Eye (tissue), 1 donor: ENCODE results near the gene MAN2B1.
"Not testable (repeated sequence)": the region's sequence is repeated elsewhere in the genome, so short reads cannot be mapped to it uniquely, and the experiment has no call there.

Experiments
- DNase-seq: peaks from one replicate; pipeline ENCODE4 v3.0.0-alpha.2; 2015

The MAN2B1 gene

GRCh38 chr19:12656899-12657571, 9.5 kb downstream of the MAN2B1 start:
- no peak for DNase-seq

GRCh38 chr19:12655546-12655945, 11.0 kb downstream of the MAN2B1 start:
- no peak for DNase-seq

GRCh38 chr19:12652219-12652618, 14.3 kb downstream of the MAN2B1 start:
- DNase-seq = no peak

- DNase-seq = no peak
These were observed 16.6 kb downstream of the MAN2B1 start for GRCh38 chr19:12649941-12650340.

GRCh38 chr19:12648088-12648487, 18.5 kb downstream of the MAN2B1 start:
- DNase-seq = no peak

- DNase-seq = peak; percentile 76
These were observed 19.0 kb downstream of the MAN2B1 start for GRCh38 chr19:12647490-12648071.

- no peak for DNase-seq
These were observed 19.5 kb downstream of the MAN2B1 start for GRCh38 chr19:12647047-12647446.

- DNase-seq = no peak
These were observed 20.0 kb downstream of the MAN2B1 start for GRCh38 chr19:12646551-12646950.

GRCh38 chr19:12643716-12644115, 22.8 kb downstream of the MAN2B1 start:
- DNase-seq = not testable (repeated sequence)

GRCh38 chr19:12642506-12642905, 24.0 kb downstream of the MAN2B1 start:
- DNase-seq = no peak

- no peak for DNase-seq
These were observed 25.1 kb downstream of the MAN2B1 start for GRCh38 chr19:12641456-12641855.

- peak; percentile 89 for DNase-seq
These were observed 26.5 kb downstream of the MAN2B1 start for GRCh38 chr19:12639901-12640613.

GRCh38 chr19:12638611-12639182, 27.8 kb downstream of the MAN2B1 start:
- DNase-seq = no peak

- no peak for DNase-seq
These were observed 29.9 kb downstream of the MAN2B1 start for GRCh38 chr19:12636631-12637030.

- no peak for DNase-seq
These were observed 37.3 kb downstream of the MAN2B1 start for GRCh38 chr19:12629215-12629614.

- DNase-seq = no peak
These were observed 38.2 kb downstream of the MAN2B1 start for GRCh38 chr19:12628040-12629022.

- no peak for DNase-seq
These were observed 39.6 kb downstream of the MAN2B1 start for GRCh38 chr19:12626958-12627357.

GRCh38 chr19:12623361-12624031, 43.0 kb downstream of the MAN2B1 start:
- DNase-seq = no peak

GRCh38 chr19:12621253-12622024, 45.1 kb downstream of the MAN2B1 start:
- peak; percentile 33 for DNase-seq

GRCh38 chr19:12617646-12618045, 48.9 kb downstream of the MAN2B1 start:
- DNase-seq = no peak

- peak; percentile 93 for DNase-seq
These were observed 55.2 kb downstream of the MAN2B1 start for GRCh38 chr19:12611361-12611699.
